Measurements from ENCODE around the gene COBLL1. TPM values are rescaled to one million over a fixed set of nuclear protein-coding genes. Genes with fewer than 3 reads are reported as not detected.

The COBLL1 gene
- total and polyA plus RNA-seq, 2 of the 4 experiments (the other 2 are of a cell fraction) = 0.79 to 1.1 TPM

GRCh38 chr2:164655336-164655735, 186.3 kb downstream of the COBLL1 start:
- ATAC-seq (ENCODE audit: low read depth) (no peak), DNase-seq (no peak)
- Histone ChIP-seq H3K4me1 (ENCODE audit: control insufficient read depth, insufficient read depth, low read length) (no peaks in the 10 kb centered on the region), H3K18ac (ENCODE audit: low read depth, low read length) (no peak overlapping the region), H3K9ac (ENCODE audit: low read depth, low read length) (no peak overlapping the region), H3K14ac (replicated peaks; ENCODE audit: low read depth, low read length) (no peak overlapping the region), H3K23ac (ENCODE audit: low read depth, low read length) (no peak overlapping the region), H3K4me2 (ENCODE audit: low read depth, low read length) (no peak overlapping the region), H3K27ac (ENCODE audit: insufficient read depth, low read length) (no peak overlapping the region), H3K79me1 (ENCODE audit: low read depth in 1 of 2, low read length in 2 of 2) (no peaks in the 10 kb centered on the region), H4K8ac (ENCODE audit: low read depth in 2 of 2, low read length in 2 of 2) (no peak overlapping the region), H4K20me1 (ENCODE audit: insufficient read depth, low read length) (no peaks in the 10 kb centered on the region), H2BK5ac (ENCODE audit: low read depth, low read length, poor library complexity, severe bottlenecking) (no peak overlapping the region), H2BK120ac (ENCODE audit: low read depth, low read length) (no peak overlapping the region), H3K9me3 (ENCODE audit: control insufficient read depth, insufficient read depth, low read length) (no peaks in the 10 kb centered on the region), H3K36me3 (ENCODE audit: control insufficient read depth, insufficient read depth, low read length) (no peaks in the 10 kb centered on the region), H4K91ac (ENCODE audit: insufficient read depth, low read depth, low read length) (no peak overlapping the region), H3K56ac (ENCODE audit: extremely low read depth, insufficient read depth, low read length) (no peak overlapping the region), H2BK15ac (ENCODE audit: low read depth, low read length) (no peak overlapping the region), H3K9me1 (ENCODE audit: insufficient read depth, low read length) (no peaks in the 10 kb centered on the region), H2AFZ (replicated peaks; ENCODE audit: low read length, poor library complexity) (no peak overlapping the region), H3K4me3 (ENCODE audit: insufficient read depth, low read depth, low read length) (no peak overlapping the region), H2BK20ac (ENCODE audit: low read depth, low read length) (no peak overlapping the region), H2AK5ac (ENCODE audit: low read depth, low read length) (no peak overlapping the region), H2AK9ac (replicated peaks; ENCODE audit: low read depth, low read length, poor library complexity) (no peak overlapping the region), H3K4ac (ENCODE audit: low read depth, low read length) (no peak overlapping the region), H3K27me3 (ENCODE audit: control insufficient read depth, insufficient read depth, low read length) (no peaks in the 10 kb centered on the region), H4K5ac (ENCODE audit: low read depth, low read length) (no peak overlapping the region)
- intact Hi-C loops (cut with micrococcal nuclease) (no loop called here), in situ Hi-C loops (cut with MboI; ENCODE audit: low sequenced_read_pairs) (no loop called here), dilution Hi-C loops (cut with HindIII; ENCODE audit: low sequenced_read_pairs, unreplicated experiment) (no loop called here)
- ChIA-PET CTCF (no interaction called here), POLR2A (ENCODE audit: unreplicated experiment) (no interaction called here)
- TF ChIP-seq MAFK (IDR thresholded peaks at IDR 0.05; ENCODE audit: low read depth, low read length) (no peak), MXI1 (IDR thresholded peaks at IDR 0.05; ENCODE audit: borderline replicate concordance, low read depth, low read length) (no peak), RCOR1 (IDR thresholded peaks at IDR 0.05; ENCODE audit: insufficient replicate concordance, low read length) (no peak), FOS (IDR thresholded peaks at IDR 0.05; ENCODE audit: low read depth, low read length) (no peak), RFX5 (IDR thresholded peaks at IDR 0.05; ENCODE audit: low read depth, low read length) (no peak), CEBPB (IDR thresholded peaks at IDR 0.05; ENCODE audit: low read depth, low read length) (no peak), RAD21 (IDR thresholded peaks at IDR 0.05; ENCODE audit: low read length) (no peak), NFE2L2 (IDR thresholded peaks at IDR 0.05; ENCODE audit: low read depth, low read length) (no peak), MAZ (IDR thresholded peaks at IDR 0.05; ENCODE audit: borderline replicate concordance, low read depth, low read length) (no peak), SMC3 (IDR thresholded peaks at IDR 0.05; ENCODE audit: low read depth, low read length) (no peak), CHD1 (IDR thresholded peaks at IDR 0.05; ENCODE audit: low read depth, low read length) (no peak), POLR2A (IDR thresholded peaks at IDR 0.05; ENCODE audit: low read depth, low read length) (no peak)
- TF ChIP-seq, protein P1, sequence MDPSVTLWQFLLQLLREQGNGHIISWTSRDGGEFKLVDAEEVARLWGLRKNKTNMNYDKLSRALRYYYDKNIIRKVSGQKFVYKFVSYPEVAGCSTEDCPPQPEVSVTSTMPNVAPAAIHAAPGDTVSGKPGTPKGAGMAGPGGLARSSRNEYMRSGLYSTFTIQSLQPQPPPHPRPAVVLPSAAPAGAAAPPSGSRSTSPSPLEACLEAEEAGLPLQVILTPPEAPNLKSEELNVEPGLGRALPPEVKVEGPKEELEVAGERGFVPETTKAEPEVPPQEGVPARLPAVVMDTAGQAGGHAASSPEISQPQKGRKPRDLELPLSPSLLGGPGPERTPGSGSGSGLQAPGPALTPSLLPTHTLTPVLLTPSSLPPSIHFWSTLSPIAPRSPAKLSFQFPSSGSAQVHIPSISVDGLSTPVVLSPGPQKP (IDR thresholded peaks at IDR 0.05; ENCODE audit: borderline replicate concordance, low read depth, low read length) = no peak
- TF ChIP-seq, protein P2, sequence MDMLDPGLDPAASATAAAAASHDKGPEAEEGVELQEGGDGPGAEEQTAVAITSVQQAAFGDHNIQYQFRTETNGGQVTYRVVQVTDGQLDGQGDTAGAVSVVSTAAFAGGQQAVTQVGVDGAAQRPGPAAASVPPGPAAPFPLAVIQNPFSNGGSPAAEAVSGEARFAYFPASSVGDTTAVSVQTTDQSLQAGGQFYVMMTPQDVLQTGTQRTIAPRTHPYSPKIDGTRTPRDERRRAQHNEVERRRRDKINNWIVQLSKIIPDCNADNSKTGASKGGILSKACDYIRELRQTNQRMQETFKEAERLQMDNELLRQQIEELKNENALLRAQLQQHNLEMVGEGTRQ (IDR thresholded peaks at IDR 0.05; ENCODE audit: low read depth, low read length) = no peak
- TF ChIP-seq, protein P3, sequence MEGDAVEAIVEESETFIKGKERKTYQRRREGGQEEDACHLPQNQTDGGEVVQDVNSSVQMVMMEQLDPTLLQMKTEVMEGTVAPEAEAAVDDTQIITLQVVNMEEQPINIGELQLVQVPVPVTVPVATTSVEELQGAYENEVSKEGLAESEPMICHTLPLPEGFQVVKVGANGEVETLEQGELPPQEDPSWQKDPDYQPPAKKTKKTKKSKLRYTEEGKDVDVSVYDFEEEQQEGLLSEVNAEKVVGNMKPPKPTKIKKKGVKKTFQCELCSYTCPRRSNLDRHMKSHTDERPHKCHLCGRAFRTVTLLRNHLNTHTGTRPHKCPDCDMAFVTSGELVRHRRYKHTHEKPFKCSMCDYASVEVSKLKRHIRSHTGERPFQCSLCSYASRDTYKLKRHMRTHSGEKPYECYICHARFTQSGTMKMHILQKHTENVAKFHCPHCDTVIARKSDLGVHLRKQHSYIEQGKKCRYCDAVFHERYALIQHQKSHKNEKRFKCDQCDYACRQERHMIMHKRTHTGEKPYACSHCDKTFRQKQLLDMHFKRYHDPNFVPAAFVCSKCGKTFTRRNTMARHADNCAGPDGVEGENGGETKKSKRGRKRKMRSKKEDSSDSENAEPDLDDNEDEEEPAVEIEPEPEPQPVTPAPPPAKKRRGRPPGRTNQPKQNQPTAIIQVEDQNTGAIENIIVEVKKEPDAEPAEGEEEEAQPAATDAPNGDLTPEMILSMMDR (conservative IDR thresholded peaks at IDR 0.05; ENCODE audit: low read depth, low read length) = no peak
- BruUV-seq (replicated peaks) = no TSS peak
